ENCODE measurements around the gene COG5. TPM values are rescaled to one million over a fixed set of nuclear protein-coding genes. Genes with fewer than 3 reads are reported as not detected.

Gene COG5
- total and polyA plus RNA-seq, 10 of the 15 experiments (the other 5 are each of a cell fraction or from before 2014, with no cell fraction given), result 5.5 to 27.9 (median 15.6) TPM

- FAIRE-seq (no peak), ATAC-seq (no peak), DNase-seq (ENCODE audit: low read depth, low spot score) (no peak)
- no peak overlapping the region for H3K4me2 ChIP-seq (ENCODE audit: control insufficient read depth, insufficient read depth)
- H3K9me3 ChIP-seq (replicated peaks; ENCODE audit: control insufficient read depth, insufficient read depth, low read length), result no peaks in the 10 kb centered on the region
- no peaks in the 10 kb centered on the region for H3K79me2 ChIP-seq (ENCODE audit: control insufficient read depth, insufficient read depth, low read length)
- no peaks in the 10 kb centered on the region for H4K20me1 ChIP-seq (ENCODE audit: control insufficient read depth, insufficient read depth)
- RAD21 ChIA-PET (ENCODE audit: unreplicated experiment), result no interaction called here
- H3K27ac ChIP-seq (ENCODE audit: control insufficient read depth, insufficient read depth), result no peak overlapping the region
- CTCF ChIA-PET, result interaction anchor here (0.9 kb wide), 1 partner anchor 8 kb away, joined by 4 read pairs; no protein-coding TSS in a partner anchor
- WGBS (ENCODE audit: insufficient coverage, insufficient replicate concordance, low lambda C conversion rate, missing lambda C conversion rate), result 71% methylated on average over 6 of the region's 6 CpGs
- H3K4me3 ChIP-seq, result no peak overlapping the region
- H2AFZ ChIP-seq (ENCODE audit: control insufficient read depth, low read depth, low read length), result no peak overlapping the region
- H3K27me3 ChIP-seq (replicated peaks in 1 of 2; ENCODE audit: control insufficient read depth in 2 of 2, insufficient read depth in 2 of 2, low read length in 1 of 2), result no peaks in the 10 kb centered on the region
- no peaks in the 10 kb centered on the region for H3K4me1 ChIP-seq (ENCODE audit: control insufficient read depth, insufficient read depth, low read length)
- POLR2A ChIA-PET, result no interaction called here
- SMC1A ChIA-PET (ENCODE audit: uncharacterized antibody, unreplicated experiment), result interaction anchor here (0.8 to 1.2 kb wide), 3 partner anchors 22 to 181 kb away, joined by 3 to 5 read pairs (median 3); no protein-coding TSS in a partner anchor
- no peak overlapping the region for H3K9ac ChIP-seq (ENCODE audit: control insufficient read depth, insufficient read depth, low read length)
- BruUV-seq (replicated peaks), result no TSS peak
- intact Hi-C loops (cut with micrococcal nuclease; ENCODE audit: unreplicated experiment), result no loop called here
- in situ Hi-C loops (cut with MboI), result no loop called here
- no peaks in the 10 kb centered on the region for H3K36me3 ChIP-seq (ENCODE audit: control insufficient read depth in 2 of 2, insufficient read depth in 2 of 2, low read length in 1 of 2)
- no peak for TF ChIP-seq PAX8 (IDR thresholded peaks at IDR 0.05)
- no peak for TF ChIP-seq YBX1 (IDR thresholded peaks at IDR 0.05)
- no peak for TF ChIP-seq BRCA1 (IDR thresholded peaks at IDR 0.05; ENCODE audit: low read depth, low read length)
- no peak for TF ChIP-seq ATF2 (IDR thresholded peaks at IDR 0.05; ENCODE audit: low read length)
Observed at GRCh38 chr7:107387128-107387527, 176.6 kb downstream of the COG5 start.

- in situ Hi-C loops (cut with MboI) (no loop called here), intact Hi-C loops (cut with micrococcal nuclease; ENCODE audit: unreplicated experiment) (no loop called here)
- POLR2A ChIA-PET, result interaction anchor here (0.7 kb wide), 1 partner anchor 13 kb away, joined by 3 read pairs; no protein-coding TSS in a partner anchor
- DNase-seq (ENCODE audit: low read depth, low spot score), result no peak
- no TSS peak for BruUV-seq (replicated peaks)
- no peak overlapping the region for H3K4me3 ChIP-seq
- SMC1A ChIA-PET (ENCODE audit: uncharacterized antibody, unreplicated experiment), result interaction anchor here (0.9 to 1.2 kb wide), 2 partner anchors 21 to 28 kb away, joined by 3 to 5 read pairs; no protein-coding TSS in a partner anchor
- H2AFZ ChIP-seq (ENCODE audit: control insufficient read depth, low read depth, low read length), result no peak overlapping the region
- CTCF ChIA-PET, result interaction anchor here (0.9 kb wide), 1 partner anchor 9 kb away, joined by 4 read pairs; no protein-coding TSS in a partner anchor
- H3K4me2 ChIP-seq (ENCODE audit: control insufficient read depth, insufficient read depth), result no peak overlapping the region
- H3K27me3 ChIP-seq (replicated peaks in 1 of 2; ENCODE audit: control insufficient read depth in 2 of 2, insufficient read depth in 2 of 2, low read length in 1 of 2), result no peaks in the 10 kb centered on the region
- RAD21 ChIA-PET (ENCODE audit: unreplicated experiment), result no interaction called here
- no peaks in the 10 kb centered on the region for H3K9me3 ChIP-seq (replicated peaks; ENCODE audit: control insufficient read depth, insufficient read depth, low read length)
- no peaks in the 10 kb centered on the region for H3K79me2 ChIP-seq (ENCODE audit: control insufficient read depth, insufficient read depth, low read length)
- WGBS (ENCODE audit: insufficient coverage, insufficient replicate concordance, low lambda C conversion rate, missing lambda C conversion rate), result 73% methylated on average over 4 of the region's 4 CpGs
- H3K4me1 ChIP-seq (ENCODE audit: control insufficient read depth, insufficient read depth, low read length), result no peaks in the 10 kb centered on the region
- no peaks in the 10 kb centered on the region for H4K20me1 ChIP-seq (ENCODE audit: control insufficient read depth, insufficient read depth)
- H3K9ac ChIP-seq (ENCODE audit: control insufficient read depth, insufficient read depth, low read length), result no peak overlapping the region
- no peaks in the 10 kb centered on the region for H3K36me3 ChIP-seq (ENCODE audit: control insufficient read depth in 2 of 2, insufficient read depth in 2 of 2, low read length in 1 of 2)
- H3K27ac ChIP-seq (ENCODE audit: control insufficient read depth, insufficient read depth), result no peak overlapping the region
- FAIRE-seq, result no peak
- ATAC-seq, result no peak
- no peak for TF ChIP-seq SRF (IDR thresholded peaks at IDR 0.05; ENCODE audit: low read depth in 2 of 2, low read length in 2 of 2)
- no peak for TF ChIP-seq ZNF592 (IDR thresholded peaks at IDR 0.05)
- TF ChIP-seq YY1 (IDR thresholded peaks at IDR 0.05; ENCODE audit: low read depth, low read length), result no peak
- TF ChIP-seq MXI1 (IDR thresholded peaks at IDR 0.05; ENCODE audit: low read depth, low read length), result no peak
- TF ChIP-seq NFXL1 (IDR thresholded peaks at IDR 0.05; ENCODE audit: borderline replicate concordance), result no peak
- TF ChIP-seq EZH2 (IDR thresholded peaks at IDR 0.05; ENCODE audit: borderline replicate concordance, control insufficient read depth, low read depth, low read length), result no peak
- TF ChIP-seq NFYB (IDR thresholded peaks at IDR 0.05; ENCODE audit: insufficient read depth, low read depth, low read length), result no peak
- no peak for TF ChIP-seq SUPT20H (IDR thresholded peaks at IDR 0.05; ENCODE audit: borderline replicate concordance, control insufficient read depth, low read depth, low read length)
Observed at GRCh38 chr7:107386548-107387102, 177.1 kb downstream of the COG5 start.
